OCI-LY3 (cell line): ENCODE results near the gene SLC26A1.

ENCODE experiments used
- CTCF ChIP-seq: fragments of 200-600, 300-600 bp; sonication (generic); IDR thresholded peaks from 2 replicates; pipeline ENCODE4 v1.5.1; 2014; ENCODE audit warnings: antibody characterized with exemption, low read length, low read depth
- EZH2phosphoT487 ChIP-seq: fragments of 200-600 bp; shearing (Covaris generic); IDR thresholded peaks from 2 replicates; pipeline ENCODE4 v1.6.1; 2018; ENCODE audit warnings: antibody characterized with exemption, mixed run types, low read depth

DNA sequence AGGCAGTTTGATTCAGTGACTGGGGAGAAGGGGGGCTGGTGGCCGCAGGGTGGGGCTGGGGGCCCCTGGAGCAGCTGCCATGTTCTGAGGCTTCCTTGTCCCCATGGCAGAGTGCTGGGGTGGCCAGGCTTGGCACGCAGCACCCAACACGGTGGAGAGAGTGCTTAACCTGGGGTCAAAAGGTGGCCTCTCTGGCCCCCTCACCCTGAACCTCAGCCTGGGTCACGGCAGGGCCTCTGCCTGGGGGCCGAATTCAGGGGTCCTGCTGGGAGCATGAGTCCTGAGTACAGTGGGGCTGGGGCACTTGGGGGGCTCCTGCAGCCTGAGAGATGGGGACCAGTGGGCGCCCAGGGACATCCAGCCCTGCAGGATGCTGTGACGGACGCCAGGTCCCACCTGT lies 38.1 kb upstream of the SLC26A1 start:
- TF ChIP-seq CTCF (no peak), EZH2phosphoT487 (no peak)
